ENCODE data around the gene PLAGL2.

Gene PLAGL2

DNA sequence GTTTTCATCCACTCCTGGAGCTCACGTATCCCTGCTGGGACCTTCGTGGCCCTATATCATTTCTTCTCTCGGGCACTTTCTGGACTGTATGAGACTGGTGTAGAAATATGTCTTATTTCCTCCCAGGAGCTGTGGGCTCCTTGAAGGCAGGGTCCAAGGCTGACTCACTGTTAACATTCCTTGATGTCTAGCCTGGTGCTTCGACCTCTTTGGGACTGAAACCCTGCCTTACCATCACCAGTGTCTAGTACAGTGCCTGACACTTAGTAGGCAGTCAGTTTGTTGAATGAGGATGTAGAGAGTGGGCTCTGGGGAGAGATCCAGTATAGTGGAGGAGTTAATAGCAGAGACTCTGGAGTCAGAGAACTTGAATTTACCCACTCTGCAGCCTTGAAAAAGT is 23.7 kb upstream of the PLAGL2 start:
- no peak for DNase-seq (ENCODE audit: low spot score)

GRCh38 chr20:32230707-32231106 is 23.2 kb upstream of the PLAGL2 start:
- DNase-seq (ENCODE audit: low spot score): no peak

DNA sequence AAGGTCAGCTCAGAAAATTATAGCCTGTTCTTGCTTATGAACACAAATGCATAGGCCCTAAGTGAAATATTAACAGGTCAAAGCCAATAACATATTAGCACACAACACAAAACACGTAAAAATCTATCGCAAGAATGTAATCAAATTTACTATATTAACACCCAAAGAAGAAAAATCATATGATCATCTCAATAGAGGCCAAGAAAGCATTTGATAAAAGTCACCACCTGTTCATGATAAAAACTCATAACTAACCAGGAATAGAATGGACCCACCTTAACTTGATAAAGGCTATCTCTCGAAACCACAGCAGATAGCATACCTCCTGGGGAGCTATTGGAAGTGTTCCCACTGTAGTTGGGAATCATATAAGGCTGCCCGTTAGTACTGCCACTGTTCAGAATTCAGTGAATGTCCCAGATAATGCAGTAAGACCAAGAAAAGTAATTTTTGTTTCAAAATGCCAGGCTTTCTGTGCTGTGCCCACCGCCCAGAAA is 21.8 kb upstream of the PLAGL2 start:
- no peak for DNase-seq (ENCODE audit: low spot score)

GRCh38 chr20:32227744-32228688 is 20.5 kb upstream of the PLAGL2 start:
- no peak for DNase-seq (ENCODE audit: low spot score)

DNA sequence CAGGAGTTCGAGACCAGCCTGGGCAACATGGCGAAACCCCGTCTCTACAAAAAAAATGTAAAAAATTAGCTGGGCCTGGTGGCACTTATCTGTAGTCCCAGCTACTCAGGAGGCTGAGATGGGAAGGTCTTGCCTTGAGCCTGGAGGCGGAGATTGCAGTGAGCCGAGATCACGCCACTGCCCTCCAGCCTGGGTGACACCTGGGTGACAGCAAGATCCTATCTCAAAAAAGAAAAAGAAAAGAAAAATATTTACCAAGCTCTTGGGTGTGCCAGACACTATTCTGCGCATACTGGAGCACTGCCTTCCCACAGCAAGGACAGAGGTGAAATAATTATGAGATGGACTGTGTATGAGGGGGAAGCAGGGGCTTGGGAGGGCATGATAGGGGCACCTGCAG is 19.8 kb upstream of the PLAGL2 start:
- DNase-seq (ENCODE audit: low spot score): no peak

DNA sequence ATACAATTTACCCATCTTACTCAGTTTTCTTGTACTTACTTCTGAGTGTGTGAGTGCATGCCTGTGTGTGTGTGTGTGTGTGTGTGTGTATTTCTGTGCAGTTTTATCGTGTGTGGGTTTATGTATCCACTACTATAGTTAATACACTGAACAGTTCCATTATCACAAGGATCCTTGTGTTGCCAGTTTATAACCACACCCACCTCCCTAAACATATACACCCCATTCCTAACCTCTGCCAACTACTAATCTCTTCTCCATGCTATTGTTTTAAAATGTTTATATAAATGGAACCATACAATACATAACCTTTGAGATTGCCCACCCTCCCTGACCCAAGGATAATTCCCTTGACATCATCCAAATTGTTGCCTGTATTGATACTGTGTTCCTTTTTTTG is 18.8 kb upstream of the PLAGL2 start:
- no peak for DNase-seq (ENCODE audit: low spot score)

GRCh38 chr20:32224463-32224862 is 16.9 kb upstream of the PLAGL2 start:
- DNase-seq (ENCODE audit: low spot score): no peak

DNA sequence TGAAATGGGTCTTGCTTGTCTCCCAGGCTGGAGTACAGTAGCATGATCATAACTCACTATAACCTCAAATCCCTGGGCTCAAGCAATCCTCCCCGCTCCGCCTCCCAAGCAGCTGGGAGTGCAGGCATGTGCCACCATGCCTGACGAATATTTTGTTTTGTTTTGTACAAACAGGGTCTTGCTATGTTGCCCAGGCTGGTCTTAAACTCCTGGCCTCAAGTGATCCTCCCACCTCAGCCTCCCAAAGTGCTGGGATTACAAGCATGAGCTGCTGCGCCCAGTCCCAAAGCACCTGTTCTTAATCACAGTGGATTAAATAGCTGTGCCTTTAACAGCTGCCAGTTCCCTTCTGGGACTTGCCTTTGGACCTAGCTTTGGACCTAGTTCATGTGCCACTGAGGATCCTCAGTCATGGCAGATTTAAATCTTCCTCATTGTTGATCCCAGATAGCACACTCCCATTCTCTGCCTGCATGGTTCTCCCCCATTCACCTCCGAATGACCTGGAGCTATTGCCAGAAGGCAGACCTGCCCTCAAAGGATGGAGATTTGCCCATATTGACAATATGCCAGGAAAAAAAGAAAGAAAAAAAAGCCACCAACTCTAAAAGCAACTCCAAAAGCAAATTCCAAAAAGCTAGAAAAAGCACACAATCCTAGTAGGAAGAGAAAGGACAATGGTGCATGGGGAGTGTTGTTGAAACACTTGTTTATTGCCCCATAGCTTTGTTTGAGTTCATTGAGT is 10.8 kb upstream of the PLAGL2 start:
- no peak for DNase-seq (ENCODE audit: low spot score)

GRCh38 chr20:32216179-32217142 is 8.9 kb upstream of the PLAGL2 start:
- DNase-seq (ENCODE audit: low spot score): no peak

DNA sequence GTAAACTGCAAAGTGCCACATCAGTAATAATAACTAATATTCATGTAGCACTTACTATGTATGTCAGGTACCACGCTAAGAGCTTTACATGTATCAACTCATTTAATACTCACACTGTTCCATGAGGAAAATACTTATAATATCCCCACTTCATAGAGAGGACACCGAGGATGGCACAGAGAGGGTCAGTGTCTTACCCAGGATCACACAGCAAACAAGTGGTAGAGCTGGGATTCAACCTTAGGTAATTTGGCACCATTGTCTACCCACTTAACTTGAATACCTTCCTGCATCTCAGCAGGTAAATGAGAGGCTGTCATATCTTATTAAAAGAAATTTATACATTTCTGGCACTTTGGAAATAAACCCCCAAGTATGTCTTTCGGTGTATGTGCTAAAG is 8.2 kb upstream of the PLAGL2 start:
- DNase-seq (ENCODE audit: low spot score): no peak

DNA sequence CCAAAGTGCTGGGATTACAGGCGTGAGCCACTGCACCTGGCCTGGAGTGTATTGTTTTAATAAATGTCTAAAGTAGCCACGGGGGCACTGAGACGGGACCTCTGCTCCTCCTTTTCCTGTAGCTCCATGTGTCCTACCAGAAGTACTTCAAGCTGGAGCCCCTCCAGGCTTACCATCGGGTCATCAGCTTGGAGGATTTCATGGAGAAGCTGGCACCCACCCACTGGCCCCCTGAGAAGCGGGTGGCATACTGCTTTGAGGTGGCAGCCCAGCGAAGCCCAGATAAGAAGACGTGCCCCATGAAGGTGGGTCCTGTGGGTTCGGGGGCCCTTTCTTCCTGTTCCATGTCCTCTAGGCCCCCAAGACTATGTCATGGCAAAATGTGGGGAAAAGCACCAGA is 7.6 kb upstream of the PLAGL2 start:
- no peak for DNase-seq (ENCODE audit: low spot score)

- DNase-seq (ENCODE audit: low spot score): no peak
These were observed 6.3 kb upstream of the PLAGL2 start for GRCh38 chr20:32213870-32214269.

DNA sequence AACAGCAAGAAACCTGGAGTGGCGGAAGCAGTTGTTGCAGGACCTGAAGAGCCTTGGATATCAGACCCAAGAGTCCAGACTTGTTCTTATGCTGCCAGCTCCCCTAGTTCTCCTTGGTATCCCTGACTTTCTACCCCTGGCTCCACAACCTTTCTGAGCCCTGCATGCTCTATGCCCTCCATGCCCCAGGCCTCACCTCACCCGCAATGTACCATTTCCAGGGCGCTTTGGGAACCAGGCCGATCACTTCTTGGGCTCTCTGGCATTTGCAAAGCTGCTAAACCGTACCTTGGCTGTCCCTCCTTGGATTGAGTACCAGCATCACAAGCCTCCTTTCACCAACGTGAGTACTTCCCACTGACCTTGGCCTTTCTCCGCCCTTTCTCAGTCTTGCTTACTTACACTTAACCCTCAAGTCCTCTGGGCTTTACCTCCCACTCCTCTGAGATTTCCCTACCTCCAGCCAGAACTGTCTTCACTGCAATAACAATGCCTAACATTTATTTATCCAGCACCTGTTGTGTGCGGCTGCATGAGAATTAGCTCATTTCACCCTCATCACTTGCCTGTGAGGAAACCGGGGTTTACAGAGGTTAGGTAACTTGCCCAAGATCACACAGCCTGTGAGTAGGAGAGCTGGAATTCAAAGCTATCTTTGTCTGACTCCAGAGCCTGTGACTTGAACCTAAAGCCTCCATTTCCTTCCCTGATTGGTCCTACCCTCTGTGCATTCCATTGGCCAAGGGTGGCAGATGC is 2.5 kb upstream of the PLAGL2 start:
- DNase-seq (ENCODE audit: low spot score): no peak

DNA sequence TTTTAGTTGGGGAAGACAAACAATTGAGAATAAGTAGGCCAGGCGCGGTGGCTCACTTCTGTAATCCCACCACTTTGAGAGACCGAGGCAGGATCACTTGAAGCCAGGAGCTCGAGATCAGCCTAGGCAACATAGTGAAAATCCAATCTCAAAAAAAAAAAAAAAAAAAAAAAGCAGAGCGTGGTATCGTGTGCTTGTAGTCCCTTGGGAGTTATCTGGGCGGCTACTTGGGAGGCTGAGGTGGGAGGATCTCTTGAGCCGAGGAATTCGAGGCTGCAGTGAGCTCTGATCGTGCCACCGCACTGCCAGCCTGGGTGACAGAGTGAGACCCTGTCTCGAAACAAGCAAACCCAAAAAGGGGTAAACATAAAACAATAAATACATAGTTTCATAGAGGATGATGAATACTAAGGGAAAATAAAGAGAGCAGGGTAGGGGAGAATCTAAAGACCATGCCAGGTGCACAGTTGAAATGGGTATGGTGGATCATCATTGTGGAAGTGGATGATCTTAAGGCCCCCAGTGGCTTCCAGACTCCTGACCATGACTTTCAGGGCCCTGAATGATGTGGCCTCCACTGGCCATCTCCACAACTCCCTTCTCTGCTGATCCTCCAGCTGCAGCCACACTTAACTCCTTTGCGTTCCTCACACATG is 1.1 kb upstream of the PLAGL2 start:
- DNase-seq (ENCODE audit: low spot score): no peak

DNA sequence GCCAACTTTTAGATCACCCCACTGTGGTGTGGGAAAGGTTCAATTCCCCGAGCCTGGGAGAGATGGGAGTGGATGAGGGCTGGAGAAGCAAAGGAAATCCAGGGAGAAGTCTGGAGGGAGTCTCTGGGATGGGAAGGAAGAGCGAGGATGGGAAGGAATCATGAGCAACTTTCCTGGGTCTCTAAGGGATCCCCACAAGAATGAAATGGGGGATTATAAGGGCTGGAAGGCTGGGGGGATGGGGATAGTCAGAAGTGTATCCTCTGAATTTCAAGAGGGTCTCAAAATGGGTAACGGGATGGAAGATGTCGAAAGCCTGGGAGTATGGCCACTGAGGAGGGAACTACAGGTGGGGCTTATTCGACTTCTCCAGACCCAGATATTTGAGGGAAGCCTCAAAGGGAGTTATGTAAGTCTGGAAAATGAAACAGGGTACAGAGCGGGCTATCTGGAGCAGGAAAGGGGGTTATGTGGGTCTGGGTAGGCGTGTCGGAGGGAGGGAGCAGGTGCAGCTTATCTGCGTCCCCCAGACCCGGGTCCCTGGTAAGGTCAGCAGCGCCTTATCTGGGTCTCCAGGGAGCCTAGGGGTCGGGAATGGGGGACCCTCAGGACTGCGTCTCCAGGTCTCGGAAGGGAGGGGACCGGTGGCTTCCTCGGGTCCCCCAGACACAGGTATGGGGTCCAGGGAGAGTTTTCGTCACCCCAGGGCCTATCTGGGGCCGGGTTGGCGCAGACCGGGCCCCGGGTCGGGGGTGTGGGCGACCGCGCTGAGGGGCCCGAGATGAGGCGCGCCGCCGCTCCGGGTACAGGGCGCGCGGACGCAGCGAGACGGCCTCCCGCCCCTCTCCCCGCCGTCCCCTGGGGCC is 550 bp downstream of the PLAGL2 start:
- no peak for DNase-seq (ENCODE audit: low spot score)

DNA sequence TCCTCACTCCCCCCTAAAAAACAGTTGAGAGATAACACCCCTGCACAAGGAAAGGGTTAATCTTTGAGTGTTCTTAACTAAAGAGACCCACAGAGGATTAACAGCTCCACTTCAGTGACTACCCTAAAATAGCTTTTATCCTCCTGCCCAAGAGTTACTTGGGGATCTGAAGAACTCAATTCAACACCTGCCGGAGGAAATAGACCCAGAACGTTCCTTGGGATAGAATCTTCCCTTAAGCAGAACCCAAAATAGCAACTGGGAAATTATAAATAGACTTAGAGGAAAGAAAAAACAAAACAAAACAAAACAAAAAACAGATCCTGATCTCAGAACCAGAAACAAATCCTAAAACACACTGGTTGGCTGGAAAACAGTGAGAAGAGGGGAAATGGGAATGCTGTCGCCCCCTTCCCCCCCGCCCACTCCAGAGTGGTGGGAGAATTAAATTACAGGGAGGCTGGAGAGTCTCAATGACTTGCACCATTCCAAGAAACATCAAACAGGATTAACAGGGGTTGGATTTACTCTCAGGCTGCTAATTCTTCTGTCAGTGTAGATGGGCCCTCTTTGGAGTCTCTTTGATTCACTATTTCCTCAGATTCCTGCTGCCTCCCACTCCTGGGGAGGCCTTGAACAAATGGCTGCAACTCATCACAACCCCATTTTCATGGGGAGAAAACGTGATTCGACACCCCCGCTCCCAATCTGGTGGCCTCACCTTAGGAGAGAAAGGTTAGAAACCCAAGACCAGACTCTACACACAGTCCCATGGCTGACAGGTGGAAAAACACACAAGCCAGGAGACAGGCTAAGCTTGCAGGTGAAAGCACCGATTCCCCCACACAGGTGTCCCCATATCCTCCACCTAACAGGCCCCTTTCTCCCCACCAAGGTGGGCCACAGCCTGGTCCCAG is 1.4 kb downstream of the PLAGL2 start:
- no peak for DNase-seq (ENCODE audit: low spot score)

DNA sequence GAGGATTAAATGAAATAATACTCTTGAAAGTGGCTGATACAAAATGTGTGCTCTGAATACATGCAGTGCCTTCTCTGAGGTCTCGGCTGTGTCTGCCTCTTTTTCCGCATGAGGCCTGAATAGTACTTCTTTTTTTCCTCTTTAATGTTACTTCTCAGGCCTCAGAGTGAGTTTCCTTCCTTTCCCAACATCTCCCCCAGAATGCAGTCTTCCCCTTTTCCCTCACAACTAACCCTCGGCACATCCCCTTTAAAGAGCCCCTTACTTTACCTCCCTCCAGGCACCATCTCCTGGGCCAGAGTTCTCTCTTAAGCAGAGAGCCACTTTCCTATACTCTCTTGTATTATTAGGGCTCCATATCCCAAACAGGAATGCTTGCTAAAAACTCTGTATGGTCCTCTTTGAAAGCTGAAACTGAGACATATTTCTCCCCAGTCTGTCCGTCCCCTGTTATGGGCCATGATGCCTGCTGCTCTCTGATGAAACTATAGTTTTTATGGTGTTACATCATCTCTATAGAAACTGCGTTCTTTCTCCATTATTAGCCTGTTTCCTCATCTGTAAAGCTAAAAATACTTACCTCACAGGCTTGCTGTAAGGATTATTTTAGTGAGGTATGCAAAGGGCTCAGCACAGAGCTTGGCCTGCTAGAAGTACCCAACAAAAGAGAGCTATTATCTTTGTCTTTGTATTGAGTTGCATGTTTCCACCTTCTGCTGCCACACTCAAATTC is 2.3 kb downstream of the PLAGL2 start:
- DNase-seq (ENCODE audit: low spot score): no peak

All from cerebellar cortex (tissue), 1 donor.